Osteoblast (primary cell): ENCODE results near the gene STX19. TPM values are rescaled to one million over a fixed set of nuclear protein-coding genes. Genes with fewer than 3 reads are reported as not detected.

Experiments
- DNase-seq: peaks from one replicate; pipeline ENCODE4 v3.0.0; 2011; ENCODE audit warnings: low spot score, mixed read lengths; ENCODE audit not compliant: insufficient read length; ENCODE audit errors: missing footprints
- H2AFZ ChIP-seq: 2 replicates; pipeline ENCODE4 v1.6.0; 2011; ENCODE audit warnings: mild to moderate bottlenecking, low read length
- H3K27ac ChIP-seq: 2 replicates; pipeline ENCODE4 v1.5.1; 2011; ENCODE audit warnings: mild to moderate bottlenecking, low read depth, low read length, moderate library complexity
- H3K27me3 ChIP-seq: 2 replicates; pipeline ENCODE4 v1.6.0; 2012; ENCODE audit warnings: mild to moderate bottlenecking, control low read depth, inconsistent platforms, low read length, moderate library complexity; ENCODE audit not compliant: insufficient read depth
- H3K36me3 ChIP-seq: 2 replicates; pipeline ENCODE4 v1.5.1; 2011; ENCODE audit warnings: mild to moderate bottlenecking, low read length, control low read depth, moderate library complexity; ENCODE audit not compliant: insufficient read depth
- H3K4me1 ChIP-seq: 2 replicates; pipeline ENCODE4 v1.5.1; 2011; ENCODE audit warnings: mild to moderate bottlenecking, low read length, control low read depth, moderate library complexity; ENCODE audit not compliant: insufficient read depth
- H3K4me2 ChIP-seq: 2 replicates; pipeline ENCODE4 v1.6.0; 2011; ENCODE audit warnings: mild to moderate bottlenecking, low read length; ENCODE audit not compliant: insufficient read depth
- H3K4me3 ChIP-seq: fragments of 200-600 bp; sonication (generic); 3 replicates; pipeline ENCODE4 v1.5.1; 2012; ENCODE audit warnings: mild to moderate bottlenecking, low read length, inconsistent platforms; ENCODE audit not compliant: insufficient read depth
- H3K79me2 ChIP-seq: 2 replicates; pipeline ENCODE4 v1.6.0; 2012; ENCODE audit warnings: mild to moderate bottlenecking, low read length, control low read depth, inconsistent platforms; ENCODE audit not compliant: insufficient read depth
- H3K9me3 ChIP-seq: 2 replicates; pipeline ENCODE4 v1.5.1; 2011; ENCODE audit warnings: low read depth, low read length, control low read depth
- H4K20me1 ChIP-seq: 2 replicates; pipeline ENCODE4 v1.6.0; 2012; ENCODE audit warnings: mild to moderate bottlenecking, low read length, control low read depth; ENCODE audit not compliant: insufficient read depth
- CTCF ChIP-seq: IDR thresholded peaks from 2 replicates; pipeline ENCODE4 v1.5.1; 2011; ENCODE audit warnings: mild to moderate bottlenecking, low read depth, low read length, moderate library complexity; ENCODE audit errors: extremely low read depth
- total RNA-seq: library from RNA; depleted of rRNA; stranded (reverse); fragments of >200 nt; gene quantifications from 2 replicates; pipeline ENCODE4 v1.2.3, GENCODE V29; 2012

STX19 gene
- total RNA-seq, 1 donor: under 0.01 TPM

GRCh38 chr3:94069194-94069813, 40.9 kb upstream of the STX19 start:
- Histone ChIP-seq H2AFZ (peak overlapping the region; percentile 75), H3K4me3 (peak overlapping the region; percentile 29), H3K4me1 (peaks cover 7% of the 10 kb centered on the region), H3K9me3 (no peaks in the 10 kb centered on the region), H3K27me3 (no peaks in the 10 kb centered on the region), H4K20me1 (no peaks in the 10 kb centered on the region), H3K4me2 (peak overlapping the region; percentile 71), H3K27ac (peak overlapping the region; percentile 21), H3K36me3 (no peaks in the 10 kb centered on the region), H3K79me2 (peaks cover 23% of the 10 kb centered on the region)
- DNase-seq: peak; percentile 27
- TF ChIP-seq CTCF: peak; percentile 59

- TF ChIP-seq CTCF: no peak
- Histone ChIP-seq H3K36me3 (no peaks in the 10 kb centered on the region), H3K4me1 (peaks cover 19% of the 10 kb centered on the region), H3K4me3 (no peak overlapping the region), H3K27me3 (no peaks in the 10 kb centered on the region), H3K79me2 (peaks cover 33% of the 10 kb centered on the region), H3K9me3 (no peaks in the 10 kb centered on the region), H3K27ac (no peak overlapping the region), H3K4me2 (no peak overlapping the region), H2AFZ (no peak overlapping the region), H4K20me1 (no peaks in the 10 kb centered on the region)
- DNase-seq: no peak
Measured at GRCh38 chr3:94066506-94067500, 38.4 kb upstream of the STX19 start.

- no peak overlapping the region for H3K4me2 ChIP-seq
- TF ChIP-seq CTCF: no peak
- no peaks in the 10 kb centered on the region for H4K20me1 ChIP-seq
- H3K4me1 ChIP-seq: peaks cover 20% of the 10 kb centered on the region
- no peaks in the 10 kb centered on the region for H3K27me3 ChIP-seq
- no peak overlapping the region for H3K4me3 ChIP-seq
- peaks cover 30% of the 10 kb centered on the region for H3K79me2 ChIP-seq
- no peak for DNase-seq
- H2AFZ ChIP-seq: no peak overlapping the region
- H3K9me3 ChIP-seq: no peaks in the 10 kb centered on the region
- no peak overlapping the region for H3K27ac ChIP-seq
- H3K36me3 ChIP-seq: no peaks in the 10 kb centered on the region
Measured at GRCh38 chr3:94065819-94066480, 37.6 kb upstream of the STX19 start.
